ENCODE results near the gene TFDP1. TPM values are rescaled to one million over a fixed set of nuclear protein-coding genes. Genes with fewer than 3 reads are reported as not detected.
A peak's percentile ranks its signal among the peaks of the same experiment; 100 is the strongest.

The TFDP1 gene
- total RNA-seq, result 10 to 100 TPM; 30.7 to 42.2 (median 32.1) TPM

GRCh38 chr13:113584205-113584869 is at the start of gene TFDP1:
TSS of gene TFDP1 (plus strand) at chr13:113584753. CDS start at chr13:113585838, 1,085 bp downstream.
- H3K4me1 ChIP-seq, result peaks cover 1 to 37% (median 21%) of the 10 kb centered on the region in 4 donors
- peak; percentile 80 for DNase-seq (ENCODE audit: extremely low spot score)
- H3K9me3 ChIP-seq, result no peaks in the 10 kb centered on the region
- peak within 1 kb of the TSS; percentile 62 to 73 (median 66) for H3K4me3 ChIP-seq
- WGBS, result 7% methylated on average over 35 of the region's 92 CpGs
- H3K36me3 ChIP-seq, result peaks cover 0 to 23% (median 13%) of the 10 kb centered on the region in 4 donors
- no peaks in the 10 kb centered on the region for H3K27me3 ChIP-seq
- intact Hi-C loops (cut with DNase I), result no loop called here
- no peak for TF ChIP-seq CTCF (IDR thresholded peaks at IDR 0.05)
- peak in 1 of 2 donors; percentile 17 for TF ChIP-seq POLR2AphosphoS5 (IDR thresholded peaks at IDR 0.05)
- TF ChIP-seq POLR2A (IDR thresholded peaks at IDR 0.05; ENCODE audit: low read depth), result no peak
- no peak within 1 kb of the TSS for H3K27ac ChIP-seq (replicated peaks in 1 of 4)

DNA sequence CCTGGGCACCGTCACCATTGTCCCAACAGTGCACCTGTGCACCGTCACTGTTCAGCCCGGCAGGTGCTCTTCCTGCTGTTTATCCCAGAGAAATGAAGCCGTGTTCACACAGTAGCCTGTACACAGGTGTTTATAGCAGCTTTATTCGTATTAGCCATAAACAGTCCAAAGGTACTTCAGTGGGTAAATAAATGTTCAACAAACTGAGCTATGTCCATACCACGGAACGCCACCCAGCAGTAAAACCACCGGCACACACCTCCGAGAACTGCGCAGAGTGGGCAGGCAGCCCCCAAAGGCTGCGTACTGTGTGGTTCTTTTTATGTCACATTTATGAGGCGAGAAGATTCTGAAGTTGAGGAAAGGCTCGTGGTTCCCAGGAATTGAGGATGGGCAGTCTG is 49.2 kb upstream of the TFDP1 start:
- H3K36me3 ChIP-seq, result peaks cover 12 to 78% (median 59%) of the 10 kb centered on the region in 4 donors
- intact Hi-C loops (cut with DNase I), result no loop called here
- no peak for DNase-seq (ENCODE audit: extremely low spot score)

GRCh38 chr13:113536461-113537110 is 48.0 kb upstream of the TFDP1 start:
- no peak for DNase-seq (ENCODE audit: extremely low spot score)
- H3K4me3 ChIP-seq, result no peak overlapping the region
- WGBS, result 89% methylated on average over 12 of the region's 18 CpGs
- no peak overlapping the region for H3K27ac ChIP-seq (replicated peaks in 1 of 4)
- no peak for TF ChIP-seq POLR2AphosphoS5 (IDR thresholded peaks at IDR 0.05)
- TF ChIP-seq EP300 (IDR thresholded peaks at IDR 0.05), result no peak
- no peak for TF ChIP-seq POLR2A (IDR thresholded peaks at IDR 0.05; ENCODE audit: low read depth)
- TF ChIP-seq CTCF (IDR thresholded peaks at IDR 0.05), result no peak
- intact Hi-C loops (cut with DNase I), result no loop called here
- H3K36me3 ChIP-seq, result peaks cover 2 to 76% (median 57%) of the 10 kb centered on the region in 4 donors
- H3K4me1 ChIP-seq, result peaks cover 7 to 15% (median 11%) of the 10 kb centered on the region in 4 donors
- no peaks in the 10 kb centered on the region for H3K9me3 ChIP-seq
- H3K27me3 ChIP-seq, result no peaks in the 10 kb centered on the region

More for the DNA sequence above, 49.2 kb upstream of the TFDP1 start:
- no peaks in the 10 kb centered on the region for H3K9me3 ChIP-seq
- 96% methylated on average over 12 of the region's 13 CpGs for WGBS
- H3K27ac ChIP-seq (replicated peaks in 1 of 4), result no peak overlapping the region
- no peak overlapping the region for H3K4me3 ChIP-seq
- TF ChIP-seq EP300 (IDR thresholded peaks at IDR 0.05) (no peak), CTCF (IDR thresholded peaks at IDR 0.05) (no peak), POLR2AphosphoS5 (IDR thresholded peaks at IDR 0.05) (no peak), POLR2A (IDR thresholded peaks at IDR 0.05; ENCODE audit: low read depth) (no peak)
- no peaks in the 10 kb centered on the region for H3K27me3 ChIP-seq
- peaks cover 7 to 15% (median 11%) of the 10 kb centered on the region in 4 donors for H3K4me1 ChIP-seq

- Histone ChIP-seq H3K27me3 (no peaks in the 10 kb centered on the region), H3K36me3 (peaks cover 0 to 70% (median 51%) of the 10 kb centered on the region in 4 donors), H3K4me3 (no peak overlapping the region), H3K9me3 (no peaks in the 10 kb centered on the region), H3K4me1 (peaks cover 4 to 11% (median 7%) of the 10 kb centered on the region in 4 donors), H3K27ac (replicated peaks in 1 of 4) (no peak overlapping the region)
- 92% methylated on average over 19 of the region's 19 CpGs for WGBS
- intact Hi-C loops (cut with DNase I), result no loop called here
- no peak for TF ChIP-seq POLR2AphosphoS5 (IDR thresholded peaks at IDR 0.05)
- TF ChIP-seq CTCF (IDR thresholded peaks at IDR 0.05), result no peak
- no peak for TF ChIP-seq EP300 (IDR thresholded peaks at IDR 0.05)
- DNase-seq (ENCODE audit: extremely low spot score), result no peak
Measured at GRCh38 chr13:113537205-113537604, 47.3 kb upstream of the TFDP1 start.
